ENCODE results near the gene SIGLEC15.

Gene SIGLEC15

DNA sequence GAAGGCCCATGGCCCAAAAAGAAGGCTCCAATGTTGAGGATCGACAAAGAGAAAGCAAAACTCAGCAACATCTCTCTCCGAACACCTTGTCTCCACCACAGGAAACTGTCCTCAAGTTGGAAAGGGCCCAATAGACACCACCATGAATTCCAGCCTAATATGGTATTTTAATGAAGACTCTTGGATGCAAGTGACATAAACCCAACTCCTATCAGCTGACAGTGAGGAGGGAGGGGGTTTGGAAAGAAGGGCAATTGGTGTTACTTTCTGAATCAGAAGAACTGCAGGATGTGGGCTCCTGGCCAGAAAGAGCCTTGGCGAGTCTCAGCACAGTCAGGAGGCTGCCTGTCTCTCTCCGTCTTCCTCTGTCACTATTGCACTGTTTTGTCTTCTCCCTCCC, 40.3 kb upstream of the SIGLEC15 start:
- no peak for TF ChIP-seq CTCF (conservative IDR thresholded peaks at IDR 0.05; ENCODE audit: control insufficient read depth, insufficient read depth, low read depth, low read length)
- DNase-seq (ENCODE audit: low read depth) = peak; percentile 50
- H3K4me3 ChIP-seq (ENCODE audit: control insufficient read depth, low read depth, low read length) = no peak overlapping the region

- H3K4me3 ChIP-seq (ENCODE audit: control insufficient read depth, low read depth, low read length) = no peak overlapping the region
- no peak for DNase-seq (ENCODE audit: low read depth)
- no peak for TF ChIP-seq CTCF (conservative IDR thresholded peaks at IDR 0.05; ENCODE audit: control insufficient read depth, insufficient read depth, low read depth, low read length)
Measured at GRCh38 chr18:45786941-45787340, 38.5 kb upstream of the SIGLEC15 start.

- no peak for DNase-seq (ENCODE audit: low read depth)
- no peak for TF ChIP-seq CTCF (conservative IDR thresholded peaks at IDR 0.05; ENCODE audit: control insufficient read depth, insufficient read depth, low read depth, low read length)
- H3K4me3 ChIP-seq (ENCODE audit: control insufficient read depth, low read depth, low read length) = no peak overlapping the region
Measured at GRCh38 chr18:45787346-45787745, 38.1 kb upstream of the SIGLEC15 start.

GRCh38 chr18:45788861-45789260, 36.6 kb upstream of the SIGLEC15 start:
- DNase-seq (ENCODE audit: low read depth) = no peak
- TF ChIP-seq CTCF (conservative IDR thresholded peaks at IDR 0.05; ENCODE audit: control insufficient read depth, insufficient read depth, low read depth, low read length) = no peak
- no peak overlapping the region for H3K4me3 ChIP-seq (ENCODE audit: control insufficient read depth, low read depth, low read length)

DNA sequence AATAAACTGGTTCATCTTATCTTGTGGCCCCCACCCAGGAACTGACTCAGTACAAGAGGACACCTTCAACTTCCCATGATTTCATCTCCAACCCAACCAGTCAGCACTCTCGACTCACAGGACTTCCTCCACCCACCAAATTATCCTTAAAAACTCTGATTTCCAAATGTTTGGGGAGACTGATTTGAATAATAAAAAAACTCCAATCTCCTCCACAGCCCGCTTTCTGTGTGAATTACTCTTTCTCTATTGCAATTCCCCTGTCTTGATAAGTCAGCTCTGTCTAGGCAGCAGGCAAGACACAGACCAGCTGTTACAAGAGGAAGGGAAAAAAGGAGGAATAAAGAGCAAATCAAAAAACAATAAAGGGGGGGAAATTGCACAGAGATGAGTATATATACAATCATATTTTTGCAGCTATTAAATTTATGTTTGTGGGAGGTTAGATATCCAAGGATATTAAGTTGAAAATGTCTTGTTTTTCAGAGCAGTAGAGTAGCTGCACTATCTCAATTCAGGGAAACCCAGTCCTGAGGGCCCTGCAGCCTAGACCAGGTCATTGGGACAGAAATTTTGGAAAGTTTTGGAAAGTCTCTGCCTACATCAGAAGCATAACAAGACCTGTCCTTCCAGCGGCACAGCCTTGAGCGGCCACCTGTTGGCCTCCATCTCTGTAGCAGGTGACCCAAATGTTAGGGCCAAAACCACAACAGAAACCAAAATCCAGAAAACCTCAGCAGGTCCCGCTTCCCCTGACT, 32.8 kb upstream of the SIGLEC15 start:
- TF ChIP-seq CTCF (conservative IDR thresholded peaks at IDR 0.05; ENCODE audit: control insufficient read depth, insufficient read depth, low read depth, low read length) = no peak
- no peak overlapping the region for H3K4me3 ChIP-seq (ENCODE audit: control insufficient read depth, low read depth, low read length)
- DNase-seq (ENCODE audit: low read depth) = no peak

GRCh38 chr18:45793264-45793965, 32.1 kb upstream of the SIGLEC15 start:
- peak; percentile 90 for DNase-seq (ENCODE audit: low read depth)
- TF ChIP-seq CTCF (conservative IDR thresholded peaks at IDR 0.05; ENCODE audit: control insufficient read depth, insufficient read depth, low read depth, low read length) = no peak
- H3K4me3 ChIP-seq (ENCODE audit: control insufficient read depth, low read depth, low read length) = no peak overlapping the region

Measured in fibroblast of mammary gland (primary cell).